Measurements from ENCODE around the gene MSI2.
"Not testable (repeated sequence)": the region's sequence is repeated elsewhere in the genome, so short reads cannot be mapped to it uniquely, and the experiment has no call there.

The MSI2 gene

DNA sequence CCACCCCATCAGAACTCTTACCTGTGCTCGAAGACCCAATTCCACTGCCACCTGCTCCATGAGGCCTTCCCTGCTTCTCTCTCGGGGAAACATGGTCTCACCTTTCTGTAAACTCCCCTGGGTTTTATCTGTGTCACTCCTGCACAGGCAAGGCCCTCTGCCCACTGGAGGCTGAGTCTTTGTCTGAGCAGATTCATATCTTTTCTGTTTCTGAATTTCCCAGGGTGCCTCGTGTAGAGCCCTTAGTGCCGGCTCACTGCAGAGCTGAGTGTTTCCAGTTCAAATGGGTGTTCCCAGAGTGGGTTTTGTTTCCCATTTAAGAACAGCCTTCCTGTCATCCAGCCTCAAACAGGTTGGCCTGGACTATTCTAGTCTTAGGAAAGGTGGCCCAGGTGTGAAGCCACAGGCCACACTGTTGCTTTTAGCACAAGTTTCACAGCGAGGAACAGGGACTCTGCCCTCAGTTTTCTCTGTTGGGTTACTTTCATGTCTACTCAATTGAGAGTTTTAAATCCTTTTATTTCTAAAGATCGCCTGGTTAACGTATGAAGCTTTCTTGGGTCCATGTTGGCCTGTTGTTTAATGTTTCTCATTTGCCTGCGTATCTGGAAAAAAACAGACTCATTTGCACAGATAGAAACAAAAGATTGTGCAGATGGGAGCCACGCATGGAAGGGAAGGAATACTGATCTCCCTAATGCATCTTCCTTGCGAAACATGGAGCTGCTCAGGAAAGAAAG is 228.7 kb downstream of the MSI2 start:
- DNase-seq (ENCODE audit: low read depth) = no peak

DNA sequence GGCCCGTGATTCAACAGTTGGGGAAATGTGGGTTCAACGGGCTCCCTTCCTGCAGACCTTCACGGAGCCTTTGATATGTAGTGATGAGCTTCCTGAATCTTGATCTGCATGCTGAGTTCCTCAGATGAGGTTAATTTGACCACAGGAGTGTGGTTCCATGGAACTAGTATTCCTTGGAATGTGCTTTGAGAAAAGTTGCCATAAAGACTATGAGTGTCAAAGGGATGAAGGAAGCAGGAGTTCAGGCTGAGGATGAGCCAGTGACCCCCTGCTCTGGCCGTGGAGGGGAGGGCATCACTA is 229.2 kb downstream of the MSI2 start:
- no peak for DNase-seq (ENCODE audit: low read depth)

DNA sequence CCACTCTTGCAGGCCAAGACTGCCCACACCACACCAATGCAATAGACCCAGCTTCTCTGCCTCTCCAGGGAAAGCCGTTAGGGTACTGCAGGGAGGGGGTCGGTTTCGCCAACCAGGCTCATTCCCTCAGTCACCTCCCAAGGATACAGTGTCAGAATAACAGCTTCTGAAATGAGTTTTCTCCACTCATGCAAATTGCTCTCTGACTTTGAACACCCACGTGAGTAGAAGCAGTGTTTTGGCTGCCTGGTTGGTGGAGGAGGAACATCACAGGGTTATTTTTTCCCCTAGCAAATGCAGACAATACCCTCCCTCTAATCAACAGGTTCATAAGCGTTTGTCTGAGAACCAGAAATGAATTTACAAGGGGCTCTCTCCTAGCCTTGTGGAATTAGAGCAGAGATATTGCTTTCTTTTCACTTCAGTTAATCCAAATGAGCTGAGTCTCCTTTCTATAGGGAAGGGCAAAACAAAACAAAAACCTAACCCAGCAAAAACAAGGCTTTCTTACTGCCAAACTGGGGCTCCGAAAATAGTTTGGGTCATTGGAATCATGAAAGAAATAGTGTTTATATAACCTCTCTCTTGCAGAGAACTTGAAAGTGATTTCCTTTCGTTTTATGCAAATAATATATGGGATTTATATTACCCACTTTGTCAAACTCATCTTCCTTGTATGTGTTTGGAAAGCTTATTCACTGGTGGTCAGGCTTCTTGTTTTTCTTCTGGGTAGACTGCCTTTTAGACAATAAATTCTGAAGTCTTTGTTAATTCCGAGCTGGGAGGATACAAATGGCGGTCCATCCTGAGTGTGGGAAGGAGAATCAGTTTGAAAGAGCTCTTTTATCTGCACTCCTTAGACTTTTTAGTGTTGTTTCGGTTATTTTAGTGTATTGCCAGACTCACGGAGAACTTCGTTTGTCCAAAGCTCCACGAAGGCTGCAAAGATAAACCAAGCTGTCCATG is 229.9 kb downstream of the MSI2 start:
- no peak for DNase-seq (ENCODE audit: low read depth)

DNA sequence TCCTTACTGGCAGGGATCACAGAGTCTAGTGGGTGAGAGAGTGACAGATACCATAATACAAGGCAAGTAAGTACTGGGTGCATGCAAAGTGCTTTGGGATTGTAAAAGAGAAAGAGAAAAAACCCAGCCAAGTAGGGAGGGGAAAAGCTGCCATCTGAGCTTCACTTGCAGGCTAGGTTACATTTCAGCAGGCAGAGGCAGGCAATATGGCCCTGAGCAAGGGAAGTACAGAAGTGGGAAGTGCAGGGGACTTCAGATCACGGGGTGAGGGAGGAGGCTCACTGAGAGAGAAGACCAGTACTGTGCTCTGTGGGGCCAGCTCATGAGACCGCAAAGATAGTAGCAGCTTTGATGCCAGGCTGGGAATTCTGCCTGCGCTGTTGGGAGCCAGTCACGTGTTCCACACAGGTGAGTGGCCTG is 230.6 kb downstream of the MSI2 start:
- no peak for DNase-seq (ENCODE audit: low read depth)

DNA sequence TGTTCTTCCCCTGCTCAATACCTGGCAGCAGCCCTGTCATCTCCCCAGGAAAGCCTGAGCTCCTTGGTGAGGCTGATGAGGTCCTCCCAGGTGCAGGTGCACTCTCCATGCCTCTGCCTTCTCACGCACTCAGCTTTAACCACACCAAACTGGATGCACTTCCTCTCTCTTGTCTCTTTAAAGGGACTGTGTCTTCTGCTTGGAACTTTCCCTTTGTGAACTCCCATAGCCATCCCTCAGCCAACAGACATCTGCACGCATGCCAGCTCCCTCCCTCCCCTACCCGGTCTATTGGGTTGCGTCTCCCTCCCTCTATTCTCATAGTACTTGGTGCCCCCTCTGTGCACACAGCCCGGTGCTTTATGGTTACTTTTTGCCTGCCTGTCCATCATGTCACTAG is 231.2 kb downstream of the MSI2 start:
- no peak for DNase-seq (ENCODE audit: low read depth)

DNA sequence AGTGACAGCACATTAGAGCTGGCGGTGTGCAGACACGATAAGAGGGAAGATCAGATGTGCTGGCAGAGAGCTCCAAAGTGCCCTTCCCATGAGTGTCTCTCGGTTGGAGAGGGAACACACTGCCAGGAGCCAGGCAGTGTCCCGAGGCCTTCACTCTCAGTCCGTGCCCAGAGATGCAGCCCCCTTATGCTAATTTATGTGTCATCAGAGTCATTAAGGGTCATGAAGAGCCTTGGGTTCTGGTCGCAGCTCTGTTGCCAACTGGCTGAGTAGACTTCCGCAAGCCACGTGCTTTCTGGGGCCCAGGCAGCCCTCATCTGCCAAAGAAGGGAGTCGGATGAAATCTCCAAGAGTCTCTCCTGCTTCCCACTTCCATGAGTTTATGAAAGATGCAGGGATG is 232.5 kb downstream of the MSI2 start:
- DNase-seq (ENCODE audit: low read depth) = no peak

DNA sequence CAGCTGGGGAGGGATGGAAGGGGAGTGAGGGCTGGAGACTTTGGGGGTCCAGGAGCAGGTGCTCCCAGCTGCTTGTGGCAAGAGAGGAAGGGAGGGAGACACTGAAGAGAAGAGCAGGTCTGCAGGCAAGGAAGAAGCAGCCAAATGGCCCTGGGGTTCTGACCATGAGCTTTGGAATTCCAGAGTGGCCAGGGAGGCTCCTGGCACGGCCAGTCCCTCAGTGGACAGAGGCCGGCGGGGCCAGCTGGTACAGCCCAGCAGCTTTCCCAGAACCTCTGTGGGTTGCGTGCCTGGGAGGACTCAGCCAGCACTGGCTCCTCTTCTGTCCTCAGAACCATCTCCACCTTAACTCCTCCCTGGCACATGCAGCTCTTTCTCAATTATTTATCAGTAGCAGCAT is 233.0 kb downstream of the MSI2 start:
- no peak for DNase-seq (ENCODE audit: low read depth)

DNA sequence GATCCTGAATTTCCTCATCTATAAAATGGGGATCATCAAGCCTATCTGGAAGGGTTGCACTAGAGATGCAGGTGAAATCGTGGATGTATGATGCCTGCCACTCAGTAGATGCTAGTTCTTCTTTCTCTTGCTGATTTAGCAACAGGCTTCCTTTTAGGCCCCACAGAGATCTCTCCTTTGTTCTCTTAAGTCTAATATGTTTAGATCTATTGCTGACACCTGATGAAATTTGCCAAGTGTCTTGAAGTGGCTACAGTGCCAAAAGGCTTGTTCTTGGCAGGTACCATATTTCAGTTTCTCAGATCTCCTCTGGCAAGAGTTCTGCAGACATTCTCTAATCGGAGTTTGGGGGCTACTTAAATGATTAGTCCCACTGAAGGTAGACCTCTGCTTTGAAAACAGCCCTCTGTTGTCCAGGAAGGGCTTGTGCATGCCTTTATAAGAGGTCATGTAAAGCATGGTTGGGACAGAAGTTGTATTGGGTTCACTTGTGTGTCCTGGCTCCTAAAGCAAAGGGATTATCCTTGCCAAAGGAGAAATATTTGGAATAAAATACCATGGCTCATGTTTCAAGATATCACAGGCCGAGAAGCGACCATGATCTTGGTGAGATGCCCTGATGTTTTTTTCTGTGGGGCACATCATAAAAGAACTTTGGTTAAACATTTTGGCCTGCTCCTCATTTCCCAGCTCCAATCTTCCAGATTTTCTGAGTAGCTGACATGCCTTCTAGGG is 234.0 kb downstream of the MSI2 start:
- no peak for DNase-seq (ENCODE audit: low read depth)

DNA sequence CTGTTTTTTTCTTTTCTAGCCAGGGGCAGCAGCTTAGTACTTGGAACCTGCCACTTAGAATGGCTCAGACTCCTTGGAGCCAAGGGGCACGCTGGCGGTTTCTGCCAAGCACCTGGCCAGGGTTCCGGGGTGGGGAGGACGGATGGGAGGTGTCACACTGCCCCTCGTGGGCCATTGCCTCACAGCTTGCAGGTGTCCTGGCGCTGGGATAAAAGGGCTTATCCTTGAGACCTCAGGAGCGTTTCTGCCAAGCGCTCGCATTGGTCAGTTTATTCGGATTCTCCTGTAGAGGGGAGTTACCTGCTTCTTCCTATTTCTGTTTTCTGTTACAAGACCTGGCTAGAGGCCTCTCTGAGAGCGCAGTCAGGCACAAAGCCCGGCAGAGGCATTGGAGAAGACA is 234.6 kb downstream of the MSI2 start:
- DNase-seq (ENCODE audit: low read depth) = no peak

DNA sequence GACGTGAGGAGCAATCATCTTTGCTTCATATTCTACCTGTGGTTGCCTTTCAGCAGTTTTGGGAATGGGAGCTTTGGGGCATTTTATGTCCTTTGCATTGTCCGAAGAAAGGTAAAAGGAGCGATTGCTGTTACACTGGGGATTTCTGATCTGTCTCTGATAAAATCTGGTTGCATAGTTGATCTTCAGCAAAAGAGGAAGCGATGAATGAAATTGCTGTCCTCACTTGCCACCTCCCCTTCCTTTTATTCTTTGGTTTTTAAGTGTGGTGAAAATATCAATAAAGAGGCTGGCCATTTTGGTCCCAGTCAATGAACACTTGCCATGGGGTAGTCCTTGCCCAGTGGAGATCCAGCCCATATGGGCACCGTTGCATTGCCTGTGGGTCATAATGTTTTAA is 236.8 kb downstream of the MSI2 start:
- no peak for DNase-seq (ENCODE audit: low read depth)

DNA sequence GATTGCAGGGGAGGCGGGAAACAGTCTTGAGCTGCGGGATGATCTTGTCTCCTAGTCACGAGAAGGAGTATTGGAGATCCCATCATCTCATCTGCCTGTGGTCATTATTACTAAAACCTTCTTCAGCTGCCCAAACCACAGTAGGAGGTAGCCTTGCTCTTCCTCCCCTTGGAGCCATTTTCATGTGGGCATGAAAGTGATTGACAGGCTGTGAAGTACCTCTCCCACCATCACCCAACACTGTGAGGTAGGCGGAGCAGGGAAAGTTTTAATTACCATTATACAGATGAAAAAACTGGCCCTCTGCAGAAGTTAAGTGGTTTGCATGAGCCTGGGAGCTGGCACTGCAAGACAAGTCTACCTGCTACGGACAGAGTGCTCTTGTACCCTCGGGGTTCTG is 237.3 kb downstream of the MSI2 start:
- no peak for DNase-seq (ENCODE audit: low read depth)

DNA sequence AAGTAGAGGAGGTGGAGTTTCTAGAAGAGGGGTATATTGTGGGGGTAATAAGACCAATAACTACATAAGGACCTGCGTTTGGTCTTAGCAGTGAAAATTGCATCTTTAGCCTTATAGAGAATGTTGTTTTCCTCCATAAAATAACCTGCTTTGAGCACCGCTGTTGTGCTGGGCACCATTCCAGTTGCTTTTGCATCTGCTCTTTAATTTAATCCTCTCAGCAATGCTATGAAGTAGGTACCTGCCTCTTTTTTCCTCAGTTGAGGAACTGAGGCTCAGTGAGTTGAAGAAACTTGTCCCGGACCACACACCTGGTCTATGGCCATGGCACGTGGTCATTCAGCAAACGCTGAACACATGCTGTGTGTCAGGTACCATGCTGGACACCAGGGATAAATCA is 238.1 kb downstream of the MSI2 start:
- no peak for DNase-seq (ENCODE audit: low read depth)

DNA sequence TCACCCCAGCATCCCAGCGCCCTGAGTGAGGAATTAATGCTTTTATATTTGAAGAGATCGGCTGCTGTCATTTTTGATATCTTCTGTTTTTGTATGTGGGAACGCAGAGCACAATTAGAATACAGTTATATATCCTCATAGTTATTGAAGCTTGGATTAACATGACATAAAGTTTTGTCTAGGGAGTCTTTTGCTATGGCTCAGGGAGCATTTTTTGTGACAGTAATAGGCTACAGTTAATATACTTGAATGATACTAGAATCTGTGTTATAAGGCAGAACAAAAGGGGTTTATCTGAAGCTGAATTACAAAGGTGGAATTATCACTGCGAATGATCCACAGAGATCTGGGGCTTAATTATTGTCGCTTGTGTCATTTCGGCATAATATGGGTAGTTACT is 239.4 kb downstream of the MSI2 start:
- no peak for DNase-seq (ENCODE audit: low read depth)

DNA sequence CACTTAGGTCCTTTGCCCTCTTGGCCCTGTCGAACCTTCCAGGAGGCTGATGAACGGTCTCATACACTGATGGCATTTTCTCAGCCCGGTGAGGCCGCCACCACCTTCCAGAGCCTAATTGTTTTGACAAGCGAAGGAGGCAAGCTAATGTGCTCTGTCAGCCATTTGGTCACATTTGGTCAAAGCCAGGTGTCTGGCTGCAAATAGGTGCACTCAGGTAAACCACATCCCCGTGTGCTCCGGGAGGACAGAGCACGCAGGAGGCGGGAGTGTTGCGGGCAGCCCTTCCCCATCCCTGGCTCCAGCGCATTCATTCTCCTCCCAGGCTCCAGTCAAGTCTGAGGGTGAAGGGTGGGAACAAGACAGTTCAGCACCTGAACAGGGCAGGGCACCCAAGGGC is 240.1 kb downstream of the MSI2 start:
- no peak for DNase-seq (ENCODE audit: low read depth)

DNA sequence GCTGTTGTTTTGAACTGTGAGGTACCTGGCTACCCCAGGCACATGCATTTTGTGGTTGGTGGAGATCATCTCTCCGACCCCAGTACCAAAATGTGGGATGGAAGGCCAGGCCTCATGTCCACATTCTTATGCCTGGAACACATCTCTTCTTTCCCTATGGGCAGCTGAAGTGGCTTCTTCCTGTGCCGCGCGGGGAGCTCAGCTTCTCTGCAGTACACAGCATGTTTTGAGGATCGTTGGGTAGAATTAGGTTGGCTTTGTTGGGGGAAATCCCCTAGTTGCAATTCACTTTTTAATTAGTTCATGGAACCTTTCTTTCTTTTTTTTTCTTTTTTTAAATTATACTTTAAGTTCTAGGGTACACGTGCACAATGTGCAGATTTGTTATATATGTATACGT is 242.1 kb downstream of the MSI2 start:
- no peak for DNase-seq (ENCODE audit: low read depth)

DNA sequence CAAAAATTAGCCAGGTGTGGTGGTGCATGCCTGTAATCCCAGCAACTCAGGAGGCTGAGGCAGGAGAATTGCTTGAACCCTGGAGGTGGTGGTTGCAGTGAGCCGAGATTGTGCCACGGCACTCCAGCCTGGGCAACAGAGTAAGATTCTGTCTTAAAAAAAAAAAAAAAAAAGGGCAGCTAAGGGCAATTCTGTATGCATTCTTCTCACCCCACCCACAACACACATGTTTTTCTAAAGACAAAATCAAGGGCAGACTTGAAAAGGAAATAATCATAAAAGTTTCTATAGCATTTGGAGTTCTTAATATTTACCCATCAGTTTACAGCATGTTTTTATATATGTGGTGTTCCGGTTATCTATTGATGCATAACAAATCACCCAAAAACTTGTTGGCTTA is 242.9 kb downstream of the MSI2 start:
- DNase-seq (ENCODE audit: low read depth) = not testable (repeated sequence)

DNA sequence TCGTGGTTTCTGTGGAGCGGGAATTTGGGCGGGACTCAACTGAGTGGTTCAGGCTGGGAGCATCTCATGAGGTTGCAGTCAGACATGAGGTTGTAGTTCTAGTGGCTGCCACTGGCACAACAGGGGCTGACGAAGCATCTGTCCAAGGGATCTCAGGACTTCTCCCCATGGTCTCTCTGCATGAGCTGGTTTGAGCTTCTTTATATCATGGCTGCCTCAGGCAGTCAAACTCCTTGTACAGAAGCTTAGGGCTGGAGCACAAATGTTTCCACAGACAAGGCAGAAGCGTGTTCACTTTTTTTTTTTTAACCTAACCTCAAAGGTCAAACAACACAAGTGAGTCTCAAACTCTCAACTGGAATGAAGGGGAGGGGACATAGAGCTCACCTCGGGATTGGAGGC is 243.3 kb downstream of the MSI2 start:
- no peak for DNase-seq (ENCODE audit: low read depth)

DNA sequence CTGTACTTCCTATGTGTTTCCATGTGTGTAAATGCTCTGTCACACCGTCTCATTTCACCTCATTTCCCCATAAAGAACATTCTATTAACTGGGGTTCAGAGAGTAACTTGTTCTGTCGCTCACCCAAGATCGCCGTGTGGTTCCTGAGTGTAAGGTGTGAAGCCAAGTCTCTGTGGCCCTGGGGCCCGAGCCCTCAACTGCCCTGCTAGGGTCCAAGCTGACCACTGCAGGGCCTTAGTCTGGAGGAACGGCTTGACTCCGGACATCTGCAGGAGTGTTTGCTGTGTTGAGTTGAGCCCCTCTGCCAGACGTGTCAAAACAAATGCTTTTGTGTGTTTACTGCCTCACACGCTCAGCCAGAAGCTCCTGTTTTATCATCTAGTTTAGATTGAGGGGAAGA is 244.7 kb downstream of the MSI2 start:
- DNase-seq (ENCODE audit: low read depth) = no peak

DNA sequence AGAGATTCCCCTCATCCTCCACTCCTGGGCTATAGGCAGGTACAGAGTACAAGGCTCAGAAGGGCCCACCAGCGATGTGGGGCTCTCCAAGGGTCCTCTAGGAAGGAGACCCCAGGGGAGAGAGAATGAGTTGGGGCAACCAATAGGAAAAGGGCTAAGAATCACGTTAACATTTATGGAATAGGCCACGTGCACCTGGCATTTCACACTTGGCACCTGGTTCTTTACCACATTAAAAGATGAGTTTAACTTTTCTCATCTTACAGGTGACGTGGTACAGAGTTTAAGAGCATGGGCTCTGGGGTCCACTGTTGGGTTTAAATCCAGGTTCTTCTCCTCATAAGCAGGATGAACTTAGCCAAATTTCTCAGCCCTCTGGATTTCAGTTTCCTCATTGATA is 245.7 kb downstream of the MSI2 start:
- DNase-seq (ENCODE audit: low read depth) = no peak

DNA sequence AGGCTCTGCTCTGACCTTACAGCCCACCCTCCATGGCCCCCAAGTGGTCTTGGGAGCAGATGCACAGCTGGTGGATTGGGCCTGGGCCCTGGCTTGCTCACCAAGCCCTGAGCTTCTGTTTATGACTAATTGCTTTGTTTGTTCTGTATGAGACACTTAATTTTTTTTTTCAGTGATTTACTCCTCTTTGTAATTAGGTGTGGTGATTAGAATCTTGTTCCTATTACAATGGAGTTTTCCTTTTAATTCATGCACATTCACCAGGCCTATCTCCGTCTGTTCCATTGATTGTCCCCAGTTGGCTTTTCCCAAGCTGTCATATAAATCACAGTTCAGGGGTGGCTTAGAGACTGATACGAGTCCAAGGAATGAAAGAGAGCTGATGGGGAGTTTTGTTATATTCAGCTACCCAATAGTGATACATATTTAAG is 246.5 kb downstream of the MSI2 start:
- no peak for DNase-seq (ENCODE audit: low read depth)

DNA sequence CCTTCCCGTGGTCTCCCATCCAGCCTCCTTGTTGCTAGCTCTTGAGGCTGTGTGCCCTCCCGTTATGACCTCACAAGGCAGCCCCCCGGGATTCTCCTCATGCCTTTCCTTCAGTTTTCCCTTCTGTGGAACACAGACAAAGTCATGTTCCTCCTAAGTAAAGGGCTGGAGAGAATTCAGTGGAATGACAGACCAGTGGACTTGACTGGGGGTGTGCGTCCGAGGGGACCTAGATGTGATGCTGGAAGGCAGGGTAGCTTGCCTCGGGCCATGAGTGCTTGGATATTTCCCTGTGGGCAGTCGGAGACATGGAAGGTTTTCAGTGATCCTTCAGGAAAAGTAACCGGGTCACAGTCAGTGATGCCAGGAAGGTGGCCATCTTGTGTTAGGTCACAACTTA is 247.9 kb downstream of the MSI2 start:
- no peak for DNase-seq (ENCODE audit: low read depth)

DNA sequence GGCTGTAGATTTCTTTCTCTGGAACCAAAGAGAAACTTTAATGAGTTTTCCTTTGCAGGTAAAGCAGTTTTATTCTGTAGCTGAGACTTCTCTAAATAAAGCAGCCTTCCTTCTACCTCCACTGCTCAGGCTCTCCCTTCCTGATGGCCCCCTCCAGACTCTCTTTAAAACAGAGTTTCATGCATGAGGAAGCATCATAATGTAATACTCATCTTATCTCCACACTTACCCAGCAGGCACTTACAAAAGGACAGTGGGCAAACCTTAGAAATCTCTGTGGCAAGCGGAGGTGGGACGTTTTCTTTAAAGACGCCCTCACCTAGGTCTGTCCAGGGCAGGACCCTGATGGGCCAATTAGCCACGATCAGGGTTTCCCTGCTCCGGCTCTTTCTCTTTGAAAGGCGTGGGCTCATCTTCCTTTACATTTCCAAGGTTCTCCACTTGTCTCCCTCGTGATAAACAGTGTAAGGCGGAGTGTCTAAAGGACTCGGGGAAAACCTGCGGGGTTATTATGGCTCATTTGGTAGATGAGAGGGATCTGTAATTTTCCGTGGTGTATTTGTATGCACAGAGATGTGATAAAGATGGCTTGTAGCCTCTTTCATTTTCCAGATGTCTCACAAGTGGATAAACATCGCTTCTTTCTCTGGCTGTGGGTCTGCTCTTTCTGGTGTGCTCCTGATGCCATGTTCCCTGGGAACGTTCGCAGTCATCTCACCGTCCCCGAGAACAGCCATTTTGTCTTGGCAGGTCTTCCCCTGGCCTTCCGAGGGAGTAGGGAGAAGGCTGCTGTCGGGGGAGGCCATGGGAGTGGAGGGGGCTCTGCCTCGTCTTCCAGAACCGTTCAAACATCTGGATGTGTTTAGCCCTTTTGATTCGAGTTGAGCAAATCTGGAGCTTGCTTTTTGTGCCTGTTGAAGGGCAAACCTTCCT is 249.8 kb downstream of the MSI2 start:
- no peak for DNase-seq (ENCODE audit: low read depth)
